H1 (cell line): ENCODE measurements around the gene LHFPL2. TPM values are rescaled to one million over a fixed set of nuclear protein-coding genes. Genes with fewer than 3 reads are reported as not detected.

Experiments used
- CTCF ChIA-PET: fragments of 300-600 bp; sonication (Branson Sonifier 250); formaldehyde crosslinking; loops from one replicate; lab custom pipeline; 2021; ENCODE audit not compliant: partially characterized antibody; lab: Charles Lee
- POLR2A ChIA-PET: fragments of 300-600 bp; sonication (Branson Sonifier 250); formaldehyde crosslinking; loops from one replicate; lab custom pipeline; 2021; ENCODE audit warnings: inconsistent platforms; ENCODE audit not compliant: partially characterized antibody; lab: Charles Lee
- DNase-seq, 2 experiments: peaks; one replicate each; pipeline versions ENCODE4 v3.0.0 to v3.0.0-alpha.2; 2010 to 2022; ENCODE audit warnings: low spot score in 2 of 2, low read depth in 1 of 2, mixed read lengths in 1 of 2
- FAIRE-seq: peaks from 2 replicates; lab custom pipeline; 2011; peaks lifted over from hg19 to GRCh38; lab: Jason Lieb, UNC
- H2AFZ ChIP-seq: 2 replicates; pipeline ENCODE4 v1.8.1; 2012; ENCODE audit warnings: low read length, inconsistent platforms
- H2AK5ac ChIP-seq: 2 replicates; pipeline ENCODE4 v1.6.1; 2013; ENCODE audit warnings: low read depth, low read length
- H2BK120ac ChIP-seq: replicated peaks from 2 replicates; pipeline ENCODE3; 2013; ENCODE audit warnings: low read depth, low read length, inconsistent platforms
- H2BK12ac ChIP-seq: 2 replicates; pipeline ENCODE4 v1.6.1; 2013; ENCODE audit warnings: low read depth, low read length
- H2BK15ac ChIP-seq: 2 replicates; pipeline ENCODE4 v1.6.1; 2013; ENCODE audit warnings: low read length
- H2BK20ac ChIP-seq: 2 replicates; pipeline ENCODE4 v1.6.1; 2013; ENCODE audit warnings: low read length
- H2BK5ac ChIP-seq: 2 replicates; pipeline ENCODE4 v1.6.1; 2013; ENCODE audit warnings: low read depth, low read length
- H3K14ac ChIP-seq: 2 replicates; pipeline ENCODE4 v1.6.1; 2013; ENCODE audit warnings: inconsistent platforms; ENCODE audit not compliant: insufficient read length
- H3K18ac ChIP-seq: 2 replicates; pipeline ENCODE4 v1.6.1; 2013; ENCODE audit warnings: low read length; ENCODE audit errors: extremely low read depth
- H3K23ac ChIP-seq: 2 replicates; pipeline ENCODE4 v1.6.1; 2013; ENCODE audit warnings: inconsistent platforms; ENCODE audit not compliant: insufficient read length
- H3K23me2 ChIP-seq: 2 replicates; pipeline ENCODE4 v1.6.1; 2013; ENCODE audit warnings: low read depth, low read length
- H3K27ac ChIP-seq: 2 replicates; pipeline ENCODE4 v1.6.1; 2011; ENCODE audit warnings: low read depth, low read length, inconsistent platforms
- H3K27me3 ChIP-seq, 4 experiments: replicated peaks in 1 of 4; 1 replicate in 1 of 4; 2 replicates in 3 of 4; pipeline versions ENCODE4 v1.6.1 to v1.8.1; 2011 to 2013; ENCODE audit warnings: low read length in 3 of 4, mild to moderate bottlenecking in 3 of 4, inconsistent platforms in 2 of 4, mixed read lengths in 2 of 4, moderate library complexity in 1 of 4; ENCODE audit not compliant: control insufficient read depth in 3 of 4, insufficient read depth in 3 of 4; ENCODE audit errors: extremely low read depth in 1 of 4
- H3K36me3 ChIP-seq, 4 experiments: 2 replicates each; pipeline versions ENCODE4 v1.6.1 to v1.8.1; 2011 to 2013; ENCODE audit warnings: mild to moderate bottlenecking in 4 of 4, low read length in 3 of 4, moderate library complexity in 2 of 4, control low read depth in 1 of 4, inconsistent platforms in 1 of 4; ENCODE audit not compliant: insufficient read depth in 4 of 4, control insufficient read depth in 2 of 4
- H3K4ac ChIP-seq: replicated peaks from 2 replicates; pipeline ENCODE3; 2013; ENCODE audit warnings: low read length, low read depth, mixed read lengths, inconsistent platforms; ENCODE audit not compliant: insufficient read length
- H3K4me1 ChIP-seq, 4 experiments: replicated peaks in 1 of 4; 1 replicate in 1 of 4; 2 replicates in 3 of 4; pipeline versions ENCODE4 v1.6.1 to v1.8.1; 2011 to 2013; ENCODE audit warnings: low read length in 3 of 4, inconsistent platforms in 2 of 4, mixed read lengths in 1 of 4; ENCODE audit not compliant: insufficient read depth in 4 of 4, control insufficient read depth in 3 of 4
- H3K4me2 ChIP-seq, 2 experiments: 2 replicates each; pipeline versions ENCODE4 v1.6.1 to v1.8.1; 2011 to 2013; ENCODE audit warnings: low read depth in 2 of 2, low read length in 2 of 2, control low read depth in 1 of 2, inconsistent platforms in 1 of 2, mild to moderate bottlenecking in 1 of 2; ENCODE audit not compliant: insufficient read depth in 1 of 2
- H3K4me3 ChIP-seq, 4 experiments: fragments of 200-600, 300-600 bp in 1 of 4; sonication (generic), shearing (Covaris generic), sonication (Bioruptor Twin) in 1 of 4; 2 replicates each; pipeline versions ENCODE4 v1.5.1 to v1.8.1; 2011 to 2016; ENCODE audit warnings: low read length in 4 of 4, low read depth in 3 of 4, control low read depth in 2 of 4, inconsistent platforms in 2 of 4, mild to moderate bottlenecking in 2 of 4, mixed read lengths in 1 of 4, moderate library complexity in 1 of 4; ENCODE audit not compliant: insufficient read depth in 2 of 4; ENCODE audit errors: extremely low read depth in 1 of 4
- H3K56ac ChIP-seq: replicated peaks from 2 replicates; pipeline ENCODE3; 2013; ENCODE audit warnings: low read depth, mild to moderate bottlenecking, mixed read lengths, low read length, inconsistent platforms; ENCODE audit not compliant: insufficient read length
- H3K79me1 ChIP-seq: 2 replicates; pipeline ENCODE4 v1.6.1; 2013; ENCODE audit warnings: low read depth, low read length, control low read depth
- H3K79me2 ChIP-seq, 2 experiments: 2 replicates each; pipeline versions ENCODE4 v1.6.1 to v1.8.1; 2012 to 2013; ENCODE audit warnings: low read length in 2 of 2, mild to moderate bottlenecking in 2 of 2, inconsistent platforms in 1 of 2; ENCODE audit not compliant: insufficient read depth in 2 of 2, control insufficient read depth in 1 of 2
- H3K9ac ChIP-seq, 4 experiments: replicated peaks in 1 of 4; 1 replicate in 1 of 4; 2 replicates in 3 of 4; pipeline versions ENCODE4 v1.6.1 to v1.8.1; 2011 to 2013; ENCODE audit warnings: low read depth in 3 of 4, low read length in 3 of 4, control low read depth in 2 of 4, mild to moderate bottlenecking in 2 of 4, moderate library complexity in 2 of 4, inconsistent platforms in 1 of 4; ENCODE audit errors: extremely low read depth in 1 of 4
- H3K9me3 ChIP-seq, 2 experiments: 2 replicates each; pipeline versions ENCODE4 v1.6.1 to v1.8.1; 2012 to 2013; ENCODE audit warnings: mild to moderate bottlenecking in 2 of 2, moderate library complexity in 2 of 2, control low read depth in 1 of 2, inconsistent platforms in 1 of 2, low read depth in 1 of 2, low read length in 1 of 2, mixed read lengths in 1 of 2; ENCODE audit not compliant: insufficient read depth in 2 of 2
- H4K20me1 ChIP-seq, 2 experiments: replicated peaks in 1 of 2; 2 replicates each; pipeline versions ENCODE3 to v1.8.1; 2011 to 2013; ENCODE audit warnings: inconsistent platforms in 2 of 2, low read length in 2 of 2, mild to moderate bottlenecking in 1 of 2; ENCODE audit not compliant: insufficient read depth in 2 of 2, control insufficient read depth in 1 of 2
- H4K5ac ChIP-seq: 2 replicates; pipeline ENCODE4 v1.6.1; 2013; ENCODE audit warnings: low read length, low read depth, mixed read lengths, inconsistent platforms; ENCODE audit not compliant: insufficient read length
- H4K8ac ChIP-seq: 2 replicates; pipeline ENCODE4 v1.8.0; 2013; ENCODE audit warnings: mild to moderate bottlenecking, moderate library complexity, low read length, inconsistent platforms; ENCODE audit not compliant: insufficient read depth; ENCODE audit errors: extremely low read depth
- H4K91ac ChIP-seq: replicated peaks from 2 replicates; pipeline ENCODE3; 2013; ENCODE audit warnings: low read length, mixed read lengths, inconsistent platforms; ENCODE audit not compliant: insufficient read length
- ASH2L ChIP-seq: fragments of 200-600, 300-600 bp; sonication (generic); IDR thresholded peaks from one replicate; pipeline ENCODE4 v1.7.1; 2017; ENCODE audit warnings: low read length
- BCL11A ChIP-seq, 2 experiments: IDR thresholded peaks; one replicate each; pipeline ENCODE4 v1.6.1; 2011; ENCODE audit warnings: low read depth in 2 of 2, low read length in 2 of 2, mild to moderate bottlenecking in 2 of 2
- CBX5 ChIP-seq: fragments of 300-800, 300-1000 bp; sonication (generic); IDR thresholded peaks from 2 replicates; pipeline ENCODE4 v1.7.1; 2016; ENCODE audit warnings: antibody characterized with exemption, low read length, low read depth
- E2F6 ChIP-seq: IDR thresholded peaks from 2 replicates; pipeline ENCODE4 v1.6.1; 2012; ENCODE audit warnings: inconsistent platforms
- JUN ChIP-seq: IDR thresholded peaks from 2 replicates; pipeline ENCODE4 v1.6.1; 2011; ENCODE audit warnings: low read depth, mild to moderate bottlenecking, improper control_type of control experiment, low read length
- KDM4A ChIP-seq: IDR thresholded peaks from one replicate; pipeline ENCODE4 v1.7.1; 2012; ENCODE audit warnings: low read depth, mild to moderate bottlenecking, moderate library complexity, low read length, inconsistent platforms; ENCODE audit not compliant: severe bottlenecking
- USF2 ChIP-seq: IDR thresholded peaks from 2 replicates; pipeline ENCODE4 v1.6.1; 2011; ENCODE audit warnings: low read length, improper control_type of control experiment
- WGBS, 2 experiments: shearing (Covaris generic) in 1 of 2; methylation state at CpG; one replicate each; pipeline versions ENCODE4 v1.1.6 to v1.1.7; 2013 to 2015; ENCODE audit warnings: low lambda C conversion rate in 2 of 2, mixed read lengths in 2 of 2, inconsistent platforms in 1 of 2, low coverage in 1 of 2, missing lambda C conversion rate in 1 of 2; ENCODE audit not compliant: insufficient replicate concordance in 2 of 2, insufficient coverage in 1 of 2, insufficient read length in 1 of 2; ENCODE audit errors: extremely low coverage in 1 of 2, missing lambda C conversion rate in 1 of 2; 5-methylcytosine and 5-hydroxymethylcytosine counted together
- polyA plus RNA-seq, 7 experiments: library from polyadenylated mRNA; depleted of rRNA in 3 of 7; stranded (reverse) in 5 of 7; unstranded in 2 of 7; fragments of >200 nt in 5 of 7; fragments of 200-250 nt in 2 of 7; gene quantifications; 1 replicate in 5 of 7; 2 replicates in 1 of 7; 4 replicates in 1 of 7; pipeline versions ENCODE4 v1.2.1 to v1.2.3, GENCODE V29; 2011 to 2013; ENCODE audit warnings: missing spikeins in 2 of 7, mixed read lengths in 2 of 7
- total RNA-seq: library from RNA; stranded (reverse); fragmentation: NEBNext Ultra II Directional; extraction: Animal tissue kit (Norgen Biotek cat#: 25700); gene quantifications from 2 replicates; pipeline ENCODE4 v1.2.1, GENCODE V29; 2021
- TF ChIP-seq, protein P1 (sequence below), 3 experiments: IDR thresholded peaks; 1 replicate in 2 of 3; 2 replicates in 1 of 3; pipeline versions ENCODE4 v1.5.1 to v1.6.1; 2011; ENCODE audit warnings: low read length in 3 of 3, mild to moderate bottlenecking in 3 of 3, inconsistent platforms in 2 of 3, low read depth in 1 of 3, moderate library complexity in 1 of 3; ENCODE audit not compliant: insufficient read depth in 1 of 3; ENCODE audit errors: control extremely low read depth in 1 of 3

The LHFPL2 gene
- total and polyA plus RNA-seq, 2 of the 8 experiments (the other 6 are each of a cell fraction or from before 2014, with no cell fraction given): 9.6 to 43.0 TPM

- Histone ChIP-seq H2AK5ac (no peak overlapping the region; the same call in 1 of the 2 replicates), H3K9me3 (no peaks in the 10 kb centered on the region), H2BK5ac (peak overlapping the region; percentile 75), H3K18ac (peak overlapping the region; percentile 38; the same call in 1 of the 2 replicates), H3K23me2 (no peaks in the 10 kb centered on the region), H4K8ac (no peak overlapping the region), H2AFZ (no peak overlapping the region), H3K36me3 (no peaks in the 10 kb centered on the region; a peak in 4 of 8 replicates), H3K4me1 (peaks cover 8 to 24% (median 9%) of the 10 kb centered on the region in 4 experiments), H3K79me2 (peaks cover 3 to 59% of the 10 kb centered on the region in 2 experiments; a peak in 3 of 4 replicates), H3K4me2 (peak overlapping the region; percentile 7 to 47; a peak in 3 of 4 replicates), H3K79me1 (peaks cover 7% of the 10 kb centered on the region), H2BK120ac (no peak overlapping the region), H3K4me3 (no peak overlapping the region), H3K14ac (no peak overlapping the region), H2BK20ac (no peak overlapping the region; the same call in 1 of the 2 replicates), H4K5ac (no peak overlapping the region), H3K23ac (no peak overlapping the region), H3K56ac (no peak overlapping the region), H2BK15ac (no peak overlapping the region), H4K20me1 (peaks cover 0 to 4% of the 10 kb centered on the region in 2 experiments), H4K91ac (no peak overlapping the region), H2BK12ac (no peak overlapping the region), H3K9ac (no peak overlapping the region), H3K27me3 (no peaks in the 10 kb centered on the region), H3K4ac (no peak overlapping the region), H3K27ac (peak overlapping the region; percentile 53; the same call in 1 of the 2 replicates)
- POLR2A ChIA-PET: no interaction called here
- CTCF ChIA-PET: interaction anchor here (0.6 to 1.4 kb wide), 8 partner anchors 11 to 1472 kb away, joined by 3 to 6 read pairs (median 4); no protein-coding TSS in a partner anchor
- 42% methylated on average over 4 of the region's 4 CpGs; no CpG with 5 or more reads in 1 of the 2 experiments for WGBS, 2 experiments
- FAIRE-seq (peak; percentile 93), DNase-seq (peak; percentile 10 to 70)
- no peak for TF ChIP-seq JUN
- TF ChIP-seq KDM4A: no peak
- TF ChIP-seq BCL11A (IDR thresholded peaks at IDR 0.05; ENCODE audit: low read depth in 2 of 2, low read length in 2 of 2): no peak
- peak; percentile 45 for TF ChIP-seq ASH2L
- TF ChIP-seq E2F6: 0 out of 2 replicates have a peak, but pooled peaks have one; percentile 26
- TF ChIP-seq CBX5: no peak
- TF ChIP-seq, protein P1, sequence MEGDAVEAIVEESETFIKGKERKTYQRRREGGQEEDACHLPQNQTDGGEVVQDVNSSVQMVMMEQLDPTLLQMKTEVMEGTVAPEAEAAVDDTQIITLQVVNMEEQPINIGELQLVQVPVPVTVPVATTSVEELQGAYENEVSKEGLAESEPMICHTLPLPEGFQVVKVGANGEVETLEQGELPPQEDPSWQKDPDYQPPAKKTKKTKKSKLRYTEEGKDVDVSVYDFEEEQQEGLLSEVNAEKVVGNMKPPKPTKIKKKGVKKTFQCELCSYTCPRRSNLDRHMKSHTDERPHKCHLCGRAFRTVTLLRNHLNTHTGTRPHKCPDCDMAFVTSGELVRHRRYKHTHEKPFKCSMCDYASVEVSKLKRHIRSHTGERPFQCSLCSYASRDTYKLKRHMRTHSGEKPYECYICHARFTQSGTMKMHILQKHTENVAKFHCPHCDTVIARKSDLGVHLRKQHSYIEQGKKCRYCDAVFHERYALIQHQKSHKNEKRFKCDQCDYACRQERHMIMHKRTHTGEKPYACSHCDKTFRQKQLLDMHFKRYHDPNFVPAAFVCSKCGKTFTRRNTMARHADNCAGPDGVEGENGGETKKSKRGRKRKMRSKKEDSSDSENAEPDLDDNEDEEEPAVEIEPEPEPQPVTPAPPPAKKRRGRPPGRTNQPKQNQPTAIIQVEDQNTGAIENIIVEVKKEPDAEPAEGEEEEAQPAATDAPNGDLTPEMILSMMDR (IDR thresholded peaks at IDR 0.05; ENCODE audit: control extremely low read depth in 1 of 3, insufficient read depth in 1 of 3, low read depth in 1 of 3, low read length in 3 of 3): no peak
- no peak for TF ChIP-seq USF2
Measured at GRCh38 chr5:78611126-78611605, 37.4 kb downstream of the LHFPL2 start.
